GM21529 (cell line): ENCODE measurements around the gene PKP4.
"Not testable (repeated sequence)": the region's sequence is repeated elsewhere in the genome, so short reads cannot be mapped to it uniquely, and the experiment has no call there.

Experiments used
- ATAC-seq: cut with Tn5 transposase; IDR thresholded peaks from one replicate; pipeline ENCODE4 v1.9.1; 2021; ENCODE audit not compliant: unreplicated experiment

The PKP4 gene, protein sequence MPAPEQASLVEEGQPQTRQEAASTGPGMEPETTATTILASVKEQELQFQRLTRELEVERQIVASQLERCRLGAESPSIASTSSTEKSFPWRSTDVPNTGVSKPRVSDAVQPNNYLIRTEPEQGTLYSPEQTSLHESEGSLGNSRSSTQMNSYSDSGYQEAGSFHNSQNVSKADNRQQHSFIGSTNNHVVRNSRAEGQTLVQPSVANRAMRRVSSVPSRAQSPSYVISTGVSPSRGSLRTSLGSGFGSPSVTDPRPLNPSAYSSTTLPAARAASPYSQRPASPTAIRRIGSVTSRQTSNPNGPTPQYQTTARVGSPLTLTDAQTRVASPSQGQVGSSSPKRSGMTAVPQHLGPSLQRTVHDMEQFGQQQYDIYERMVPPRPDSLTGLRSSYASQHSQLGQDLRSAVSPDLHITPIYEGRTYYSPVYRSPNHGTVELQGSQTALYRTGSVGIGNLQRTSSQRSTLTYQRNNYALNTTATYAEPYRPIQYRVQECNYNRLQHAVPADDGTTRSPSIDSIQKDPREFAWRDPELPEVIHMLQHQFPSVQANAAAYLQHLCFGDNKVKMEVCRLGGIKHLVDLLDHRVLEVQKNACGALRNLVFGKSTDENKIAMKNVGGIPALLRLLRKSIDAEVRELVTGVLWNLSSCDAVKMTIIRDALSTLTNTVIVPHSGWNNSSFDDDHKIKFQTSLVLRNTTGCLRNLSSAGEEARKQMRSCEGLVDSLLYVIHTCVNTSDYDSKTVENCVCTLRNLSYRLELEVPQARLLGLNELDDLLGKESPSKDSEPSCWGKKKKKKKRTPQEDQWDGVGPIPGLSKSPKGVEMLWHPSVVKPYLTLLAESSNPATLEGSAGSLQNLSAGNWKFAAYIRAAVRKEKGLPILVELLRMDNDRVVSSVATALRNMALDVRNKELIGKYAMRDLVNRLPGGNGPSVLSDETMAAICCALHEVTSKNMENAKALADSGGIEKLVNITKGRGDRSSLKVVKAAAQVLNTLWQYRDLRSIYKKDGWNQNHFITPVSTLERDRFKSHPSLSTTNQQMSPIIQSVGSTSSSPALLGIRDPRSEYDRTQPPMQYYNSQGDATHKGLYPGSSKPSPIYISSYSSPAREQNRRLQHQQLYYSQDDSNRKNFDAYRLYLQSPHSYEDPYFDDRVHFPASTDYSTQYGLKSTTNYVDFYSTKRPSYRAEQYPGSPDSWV

GRCh38 chr2:158456309-158457066, at the start of gene PKP4, which contains the start of gene CCDC148:
Gene PKP4, plus strand, starts transcription at chr2:158456952. Its CDS starts 76,233 bp downstream, at chr2:158533185.
Gene CCDC148, minus strand, starts transcription at chr2:158456753. Its CDS starts 314 bp downstream, at chr2:158456439.
- ATAC-seq: peak; percentile 89

DNA sequence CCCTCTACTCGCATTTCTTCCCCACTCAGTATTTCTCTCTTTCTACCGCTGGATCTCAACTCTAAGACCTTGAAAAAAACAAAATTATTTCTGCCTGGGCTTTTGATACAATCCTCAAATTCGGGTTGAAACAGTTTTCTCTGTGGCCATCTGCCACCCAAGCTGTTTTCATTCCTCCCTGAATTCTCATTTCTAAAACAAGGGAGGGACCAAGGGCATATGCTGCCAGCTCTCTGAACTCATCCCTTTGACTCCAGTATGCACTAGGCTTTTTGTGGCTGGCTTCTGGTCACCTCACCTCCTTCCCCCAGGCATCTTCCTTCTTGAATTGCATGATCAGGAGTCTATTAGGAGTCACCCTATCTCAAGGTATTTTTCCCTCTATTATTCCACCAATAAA, 49.7 kb upstream of the PKP4 start:
- ATAC-seq: no peak

DNA sequence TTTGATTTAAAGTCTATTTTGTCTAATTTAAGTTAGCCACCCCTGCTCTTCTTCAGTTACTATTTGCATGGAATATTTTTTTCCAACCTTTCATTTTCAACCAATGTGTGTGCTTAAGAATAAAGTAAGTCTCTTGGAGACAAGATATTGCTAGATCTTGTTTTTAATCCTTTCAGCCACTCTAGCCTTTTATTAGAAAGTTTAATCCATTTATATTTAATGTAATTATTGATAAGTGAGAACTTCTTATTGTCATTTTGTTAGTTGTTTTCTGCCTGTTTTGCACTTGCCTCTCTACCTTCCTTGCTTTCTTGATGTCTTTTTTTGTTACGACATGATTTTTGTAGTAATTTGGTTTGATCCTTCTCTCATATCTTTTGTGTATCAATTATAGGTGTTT, 46.6 kb upstream of the PKP4 start:
- no peak for ATAC-seq

DNA sequence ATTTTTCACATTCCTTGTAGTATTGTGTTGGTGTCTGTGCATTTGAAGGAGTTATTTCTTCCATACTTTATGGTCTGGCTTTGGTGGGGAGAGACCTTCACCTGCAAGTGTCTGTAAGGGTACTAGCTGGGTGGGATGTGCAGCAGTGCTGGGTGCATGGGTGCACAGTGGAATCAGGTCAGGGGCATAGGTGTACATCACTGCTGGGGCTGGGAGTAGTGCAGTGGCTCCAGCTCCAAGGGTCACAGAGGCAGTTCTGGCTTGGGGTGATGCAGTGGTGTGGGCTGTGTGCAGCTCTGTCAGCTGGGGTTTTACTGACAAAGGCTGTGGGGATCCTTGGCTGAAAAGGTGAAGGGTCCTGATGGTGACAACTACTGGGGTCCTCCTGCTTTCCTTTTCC, 45.0 kb upstream of the PKP4 start:
- ATAC-seq: no peak

GRCh38 chr2:158412206-158412605, 44.5 kb upstream of the PKP4 start:
- ATAC-seq: no peak

DNA sequence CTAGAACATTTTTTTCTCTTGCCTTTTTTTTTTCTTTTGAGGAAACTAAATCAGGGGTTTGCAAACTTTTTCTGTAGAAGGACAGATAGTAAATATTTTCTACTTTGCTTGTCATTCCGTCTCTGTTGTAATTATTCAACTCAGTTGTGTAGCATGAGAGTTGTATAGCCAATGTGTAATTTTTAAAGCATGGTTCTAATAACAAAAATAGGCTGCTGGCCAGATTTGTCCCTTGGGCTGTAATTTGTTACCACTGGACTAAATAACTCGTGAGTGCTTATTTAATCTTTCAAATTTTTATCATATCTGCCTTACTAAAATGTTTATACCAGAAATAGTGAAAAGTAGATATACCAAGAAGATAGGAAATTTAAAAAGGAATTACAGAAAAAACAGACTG, 43.2 kb upstream of the PKP4 start:
- ATAC-seq: no peak

DNA sequence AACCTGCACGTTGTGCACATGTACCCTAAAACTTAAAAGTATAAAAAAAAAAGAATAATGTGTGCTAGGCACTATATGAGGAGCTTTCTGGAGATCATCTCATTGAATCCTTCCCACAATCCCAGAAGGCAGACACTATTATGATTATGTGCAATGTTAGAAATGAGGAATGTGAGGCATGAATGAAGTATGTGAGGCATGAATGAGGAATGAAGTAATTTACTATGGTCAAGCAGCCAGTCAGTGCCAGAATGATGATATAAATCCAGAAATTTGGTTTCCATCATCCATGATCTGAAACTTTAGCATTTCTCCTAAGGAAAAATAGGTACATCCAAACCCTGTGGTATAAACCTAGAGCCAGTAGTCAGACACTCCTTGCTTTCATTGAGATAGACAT, 42.2 kb upstream of the PKP4 start:
- no peak for ATAC-seq

- no peak for ATAC-seq
Observed at GRCh38 chr2:158432117-158432516, 24.6 kb upstream of the PKP4 start.

- not testable (repeated sequence) for ATAC-seq
Observed at GRCh38 chr2:158433716-158434115, 23.0 kb upstream of the PKP4 start.

DNA sequence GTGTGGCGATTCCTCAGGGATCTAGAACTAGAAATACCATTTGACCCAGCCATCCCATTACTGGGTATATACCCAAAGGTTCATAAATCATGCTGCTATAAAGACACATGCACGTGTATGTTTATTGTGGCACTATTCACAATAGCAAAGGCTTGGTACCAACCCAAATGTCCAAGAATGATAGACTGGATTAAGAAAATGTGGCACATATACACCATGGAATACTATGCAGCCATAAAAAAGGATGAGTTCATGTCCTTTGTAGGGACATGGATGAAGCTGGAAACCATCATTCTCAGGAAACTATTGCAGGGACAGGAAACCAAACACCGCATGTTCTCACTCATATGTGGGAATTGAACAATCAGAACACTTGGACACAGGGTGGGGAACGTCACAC, 17.7 kb upstream of the PKP4 start:
- ATAC-seq: not testable (repeated sequence)

DNA sequence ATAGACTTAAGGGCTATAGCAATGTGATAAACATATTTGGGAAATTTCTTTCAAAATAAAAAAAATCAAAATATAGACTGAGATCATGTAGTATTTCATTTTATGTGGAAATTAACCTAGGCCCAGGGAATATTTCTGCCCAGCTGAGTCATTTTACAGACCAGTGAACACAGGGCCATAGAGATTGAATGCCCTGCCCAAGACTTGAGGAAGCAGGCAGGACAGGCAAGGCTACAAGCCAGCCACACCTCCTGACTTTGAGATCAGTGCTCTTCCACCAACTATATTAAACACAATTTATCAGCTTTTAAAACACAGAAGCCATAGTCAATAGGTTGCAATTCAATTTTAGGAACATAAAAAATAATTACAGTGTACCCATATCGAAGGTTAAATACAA, 13.1 kb upstream of the PKP4 start:
- ATAC-seq: no peak

DNA sequence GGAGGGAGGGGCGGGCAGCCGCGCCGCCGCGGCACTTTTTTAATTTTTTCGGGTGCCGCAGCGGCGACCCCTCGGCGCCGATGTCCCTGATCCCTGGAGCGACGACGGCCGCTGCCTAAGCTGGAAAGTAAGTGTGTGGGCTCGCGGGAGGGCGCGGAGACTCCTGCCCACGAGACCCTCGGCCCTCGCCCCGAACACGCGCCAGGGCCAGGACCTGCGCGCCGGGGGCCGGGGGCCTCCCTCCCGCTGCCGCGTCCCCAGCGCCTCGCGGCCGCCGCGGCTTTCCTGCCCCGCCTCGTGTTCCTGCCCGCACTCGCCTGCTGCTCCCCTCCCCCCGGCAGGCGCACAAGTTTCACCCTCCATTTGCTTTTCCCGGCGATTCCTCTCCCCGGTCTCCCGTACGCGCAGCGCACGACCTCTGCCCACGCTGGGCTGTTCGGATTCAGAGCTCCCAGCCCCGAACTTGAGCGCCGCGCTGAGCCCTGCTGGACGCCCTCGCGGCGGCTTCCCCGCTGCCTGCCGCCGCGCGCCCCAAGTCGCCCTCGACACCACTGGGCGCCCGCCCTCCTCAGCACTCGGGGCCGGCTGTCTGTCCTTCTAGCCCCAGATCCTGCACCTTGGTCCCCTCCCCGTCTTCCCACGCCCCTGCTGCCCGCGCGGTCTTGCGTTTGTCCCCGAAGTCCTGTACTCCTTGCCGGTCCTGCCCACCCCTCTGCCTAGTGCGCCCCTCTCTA, 507 bp downstream of the PKP4 start:
- ATAC-seq: peak; percentile 33

DNA sequence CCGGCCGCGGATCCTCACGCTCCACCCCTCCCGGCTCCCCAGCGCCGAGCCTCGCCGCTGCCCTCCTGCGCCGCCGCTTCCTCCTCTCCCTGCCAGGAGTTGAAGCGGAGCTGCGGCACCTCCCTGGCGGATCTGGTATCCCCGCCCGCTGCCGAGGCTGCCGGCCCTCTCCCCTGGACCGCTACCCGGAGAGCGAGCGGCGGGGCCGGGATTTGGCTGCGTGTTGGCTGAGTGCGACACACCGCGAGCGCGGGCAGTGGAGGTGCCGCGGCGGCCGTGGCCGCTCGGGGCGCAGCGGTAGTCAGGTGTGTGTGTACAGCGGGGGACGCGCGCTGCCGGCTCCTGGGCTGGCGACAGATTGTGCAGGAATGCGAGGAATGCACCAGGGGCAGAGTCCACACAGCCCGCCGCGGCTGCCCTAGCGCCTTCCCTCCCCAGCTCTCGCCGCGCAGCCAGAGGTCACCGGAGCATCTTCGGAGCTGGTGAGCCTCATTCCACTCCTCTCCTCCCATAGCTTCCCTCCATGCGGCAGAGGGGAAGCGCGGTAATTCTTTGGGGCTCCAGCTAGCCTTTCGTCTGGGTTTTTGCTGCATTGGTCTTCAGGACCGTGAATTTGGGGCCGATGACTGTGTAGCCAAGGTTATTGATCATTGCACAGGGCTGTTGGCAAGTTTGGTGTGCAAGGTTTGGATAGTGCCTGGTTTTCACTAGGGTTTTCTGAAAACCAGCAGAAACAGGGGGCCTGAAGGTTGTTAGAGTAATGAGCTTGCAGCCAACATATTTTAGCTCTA, 1.3 kb downstream of the PKP4 start:
- peak; percentile 50 for ATAC-seq

DNA sequence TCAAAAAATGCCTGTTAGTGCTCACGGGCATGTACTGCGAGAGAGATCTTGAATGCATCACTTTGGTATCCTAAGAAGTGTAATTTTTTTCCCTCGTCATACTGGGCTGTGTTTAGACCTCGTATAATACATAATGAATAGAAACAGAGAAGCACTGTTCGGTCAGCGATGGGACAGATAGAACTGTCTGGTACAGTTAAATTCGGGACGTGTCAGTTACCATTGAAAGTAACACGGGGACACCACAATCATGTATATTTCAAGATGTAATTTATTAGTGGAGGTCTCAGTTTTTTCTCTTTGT, 1.8 kb downstream of the PKP4 start:
- ATAC-seq: no peak

DNA sequence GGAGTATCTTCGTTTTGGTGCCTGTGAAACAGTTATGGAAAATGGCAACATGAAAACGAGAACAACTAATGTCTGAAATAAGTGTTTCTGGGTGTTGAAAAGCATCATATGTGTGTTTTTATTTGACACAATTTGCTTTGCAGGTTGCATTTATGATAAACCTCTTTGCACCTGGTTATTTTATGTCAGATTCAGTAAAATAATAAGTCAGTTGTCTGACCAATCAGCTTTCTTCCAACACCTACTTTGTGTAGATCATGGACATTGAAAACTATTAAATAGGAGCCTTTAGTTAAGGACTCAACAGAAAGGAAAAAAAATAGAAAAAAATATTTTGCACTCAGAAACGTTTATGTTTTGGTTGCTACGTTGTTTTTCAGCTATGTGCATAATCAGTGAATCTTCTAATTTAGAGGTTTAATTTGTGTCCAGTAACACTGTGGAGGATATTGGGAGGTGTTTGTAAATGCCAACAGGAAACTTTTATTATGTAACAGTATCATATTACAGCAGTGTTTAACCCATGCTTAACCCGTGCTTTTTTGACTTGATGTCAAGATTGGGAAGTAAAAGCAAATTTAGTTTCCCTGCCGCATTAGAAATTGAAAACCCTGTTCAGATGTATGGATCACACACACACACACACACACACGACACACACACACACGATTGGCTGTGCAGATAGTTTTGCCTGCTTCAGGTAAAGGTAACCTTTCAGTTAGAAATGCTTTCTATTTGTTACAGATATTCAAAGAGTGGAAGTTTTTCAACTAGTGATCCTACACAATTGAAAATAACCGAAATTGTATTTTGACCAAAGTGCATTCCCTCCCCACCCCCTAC, 2.6 kb downstream of the PKP4 start:
- no peak for ATAC-seq

- no peak for ATAC-seq
Observed at GRCh38 chr2:158460632-158461297, 4.0 kb downstream of the PKP4 start.

DNA sequence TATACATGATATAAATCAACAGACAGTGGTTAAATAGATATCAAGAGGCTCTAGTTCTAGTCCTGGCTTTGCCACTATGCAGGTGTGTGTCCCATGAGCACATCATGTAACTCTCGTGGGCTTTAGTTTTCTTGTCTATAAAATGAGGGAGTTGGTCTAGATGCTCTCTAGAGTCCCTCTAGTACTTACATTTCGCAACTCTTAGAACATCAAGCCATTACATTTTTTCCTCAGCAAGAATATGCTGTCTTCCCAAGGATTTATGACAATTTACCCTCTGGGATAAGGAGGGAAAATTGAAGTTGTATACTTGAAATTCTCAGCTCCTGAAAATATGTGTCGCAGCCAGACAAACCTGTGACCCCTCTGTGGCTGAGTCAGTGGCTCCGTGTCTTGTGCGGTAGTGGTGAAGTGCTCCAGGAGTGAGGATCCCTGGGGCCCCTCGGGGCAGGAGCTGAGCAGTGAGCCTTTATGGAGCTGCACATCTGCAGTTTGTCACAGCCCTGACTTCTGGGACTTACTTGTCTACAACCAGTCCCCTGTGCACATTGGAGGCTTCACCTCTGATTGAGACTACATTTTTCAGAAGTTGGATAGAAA, 6.8 kb downstream of the PKP4 start:
- no peak for ATAC-seq
